Neural progenitor cell (in vitro differentiated cells): ENCODE results near the gene PLSCR2.
"Not testable (repeated sequence)": the region's sequence is repeated elsewhere in the genome, so short reads cannot be mapped to it uniquely, and the experiment has no call there.

ENCODE experiments used
- CTCF ChIP-seq: fragments of 200-600 bp; sonication (generic); IDR thresholded peaks from 2 replicates; pipeline ENCODE4 v1.5.1; 2017; ENCODE audit warnings: antibody characterized with exemption, mild to moderate bottlenecking
- EZH2 ChIP-seq: fragments of 200-600 bp; sonication (generic); IDR thresholded peaks from 2 replicates; pipeline ENCODE4 v1.6.1; 2017; ENCODE audit warnings: antibody characterized with exemption, mild to moderate bottlenecking, moderate library complexity

- not testable (repeated sequence) for TF ChIP-seq EZH2, CTCF
Observed at GRCh38 chr3:146497145-146497843, 27.9 kb upstream of the PLSCR2 start.
